ENCODE results near the gene ZNF507. TPM values are rescaled to one million over a fixed set of nuclear protein-coding genes. Genes with fewer than 3 reads are reported as not detected.

ZNF507 gene
- total and polyA plus RNA-seq, 2 donors from 2014 or later: 3.4 to 23.5 TPM

GRCh38 chr19:32392901-32393300 is 47.5 kb downstream of the ZNF507 start:
- no peak overlapping the region for H3K4me3 ChIP-seq (ENCODE audit: low read length in 3 of 3)
- no peaks in the 10 kb centered on the region for H3K36me3 ChIP-seq (ENCODE audit: control insufficient read depth in 2 of 3, insufficient read depth in 3 of 3, low read length in 3 of 3)
- H3K27ac ChIP-seq (ENCODE audit: low read depth in 2 of 2, low read length in 2 of 2): no peak overlapping the region
- intact Hi-C loops (cut with DNase I): no loop called here
- no peaks in the 10 kb centered on the region for H3K9me3 ChIP-seq (ENCODE audit: control insufficient read depth in 2 of 3, insufficient read depth in 1 of 3, low read length in 3 of 3)
- no peaks in the 10 kb centered on the region for H3K4me1 ChIP-seq (ENCODE audit: control insufficient read depth in 2 of 3, insufficient read depth in 2 of 3, low read depth in 1 of 3, low read length in 3 of 3)
- FAIRE-seq (no peak), DNase-seq (peak in 1 of 5 donors; percentile 18)
- TF ChIP-seq CTCF (IDR thresholded peaks at IDR 0.05; ENCODE audit: borderline replicate concordance, extremely low read depth, insufficient read depth): no peak
- no peaks in the 10 kb centered on the region for H3K27me3 ChIP-seq (ENCODE audit: control insufficient read depth, insufficient read depth, low read length)
- no peak overlapping the region for H3K9ac ChIP-seq (ENCODE audit: low read length in 3 of 3)

GRCh38 chr19:32396046-32396652 is 50.7 kb downstream of the ZNF507 start:
- Histone ChIP-seq H3K9me3 (ENCODE audit: control insufficient read depth in 2 of 3, insufficient read depth in 1 of 3, low read length in 3 of 3) (no peaks in the 10 kb centered on the region), H3K27me3 (ENCODE audit: control insufficient read depth, insufficient read depth, low read length) (no peaks in the 10 kb centered on the region), H3K4me1 (ENCODE audit: control insufficient read depth in 2 of 3, insufficient read depth in 2 of 3, low read depth in 1 of 3, low read length in 3 of 3) (no peaks in the 10 kb centered on the region), H3K9ac (ENCODE audit: low read length in 3 of 3) (no peak overlapping the region), H3K36me3 (ENCODE audit: control insufficient read depth in 2 of 3, insufficient read depth in 3 of 3, low read length in 3 of 3) (no peaks in the 10 kb centered on the region), H3K27ac (ENCODE audit: low read depth in 2 of 2, low read length in 2 of 2) (no peak overlapping the region), H3K4me3 (ENCODE audit: low read length in 3 of 3) (no peak overlapping the region)
- no peak for TF ChIP-seq CTCF (IDR thresholded peaks at IDR 0.05; ENCODE audit: borderline replicate concordance, extremely low read depth, insufficient read depth)
- FAIRE-seq (no peak), DNase-seq (no peak)
- intact Hi-C loops (cut with DNase I): no loop called here

GRCh38 chr19:32397671-32398101 is 52.3 kb downstream of the ZNF507 start:
- no peaks in the 10 kb centered on the region for H3K36me3 ChIP-seq (ENCODE audit: control insufficient read depth in 2 of 3, insufficient read depth in 3 of 3, low read length in 3 of 3)
- H3K27me3 ChIP-seq (ENCODE audit: control insufficient read depth, insufficient read depth, low read length): no peaks in the 10 kb centered on the region
- no peak overlapping the region for H3K27ac ChIP-seq (ENCODE audit: low read depth in 2 of 2, low read length in 2 of 2)
- no peaks in the 10 kb centered on the region for H3K4me1 ChIP-seq (ENCODE audit: control insufficient read depth in 2 of 3, insufficient read depth in 2 of 3, low read depth in 1 of 3, low read length in 3 of 3)
- intact Hi-C loops (cut with DNase I): no loop called here
- TF ChIP-seq CTCF (IDR thresholded peaks at IDR 0.05; ENCODE audit: borderline replicate concordance, extremely low read depth, insufficient read depth): no peak
- H3K4me3 ChIP-seq (ENCODE audit: low read length in 3 of 3): no peak overlapping the region
- no peaks in the 10 kb centered on the region for H3K9me3 ChIP-seq (ENCODE audit: control insufficient read depth in 2 of 3, insufficient read depth in 1 of 3, low read length in 3 of 3)
- H3K9ac ChIP-seq (ENCODE audit: low read length in 3 of 3): no peak overlapping the region
- DNase-seq (peak in 3 of 5 donors; percentile 51 to 81 (median 65)), FAIRE-seq (no peak)

- Histone ChIP-seq H3K4me1 (ENCODE audit: control insufficient read depth in 2 of 3, insufficient read depth in 2 of 3, low read depth in 1 of 3, low read length in 3 of 3) (peaks cover 0 to 5% (median 3%) of the 10 kb centered on the region in 3 donors), H3K36me3 (ENCODE audit: control insufficient read depth in 2 of 3, insufficient read depth in 3 of 3, low read length in 3 of 3) (no peaks in the 10 kb centered on the region), H3K27me3 (ENCODE audit: control insufficient read depth, insufficient read depth, low read length) (no peaks in the 10 kb centered on the region), H3K9ac (ENCODE audit: low read length in 3 of 3) (no peak overlapping the region), H3K9me3 (ENCODE audit: control insufficient read depth in 2 of 3, insufficient read depth in 1 of 3, low read length in 3 of 3) (no peaks in the 10 kb centered on the region), H3K4me3 (ENCODE audit: low read length in 3 of 3) (no peak overlapping the region), H3K27ac (ENCODE audit: low read depth in 2 of 2, low read length in 2 of 2) (no peak overlapping the region)
- DNase-seq (no peak), FAIRE-seq (no peak)
- TF ChIP-seq CTCF (IDR thresholded peaks at IDR 0.05; ENCODE audit: borderline replicate concordance, extremely low read depth, insufficient read depth): no peak
- intact Hi-C loops (cut with DNase I): no loop called here
Observed at GRCh38 chr19:32401992-32402391, 56.6 kb downstream of the ZNF507 start.

Data from kidney (tissue), 14 donors.